ENCODE data around the gene BCL2L11.

The BCL2L11 gene

GRCh38 chr2:111105926-111106325 lies 14.8 kb upstream of the BCL2L11 start:
- no peak overlapping the region for H3K4me2 ChIP-seq (ENCODE audit: low read length)
- H3K27ac ChIP-seq (ENCODE audit: low read length), result no peak overlapping the region
- H3K4me3 ChIP-seq (ENCODE audit: low read length), result no peak overlapping the region

GRCh38 chr2:111106706-111107105 lies 14.0 kb upstream of the BCL2L11 start:
- no peaks in the 10 kb centered on the region for H4K20me1 ChIP-seq (ENCODE audit: insufficient read depth, low read length)
- H3K27ac ChIP-seq (ENCODE audit: low read length), result no peak overlapping the region
- H3K9ac ChIP-seq (ENCODE audit: low read length), result no peak overlapping the region
- H3K36me3 ChIP-seq (replicated peaks; ENCODE audit: low read depth, low read length), result no peaks in the 10 kb centered on the region
- no peaks in the 10 kb centered on the region for H3K79me2 ChIP-seq (ENCODE audit: low read length)
- no peak for TF ChIP-seq EZH2phosphoT487 (IDR thresholded peaks at IDR 0.05; ENCODE audit: low read depth)
- TF ChIP-seq CTCF (IDR thresholded peaks at IDR 0.05; ENCODE audit: low read depth, low read length), result no peak
- H3K9me3 ChIP-seq (ENCODE audit: insufficient read depth, low read length), result no peaks in the 10 kb centered on the region
- H3K4me2 ChIP-seq (ENCODE audit: low read length), result no peak overlapping the region
- H3K27me3 ChIP-seq (ENCODE audit: low read depth, low read length), result peaks cover 72% of the 10 kb centered on the region
- H3K4me1 ChIP-seq (ENCODE audit: low read length), result peaks cover under 1% of the 10 kb centered on the region; the same call in 1 of the 2 replicates
- no peak overlapping the region for H2AFZ ChIP-seq (ENCODE audit: low read depth, low read length)
- no peak overlapping the region for H3K4me3 ChIP-seq (ENCODE audit: low read length)

More at GRCh38 chr2:111105926-111106325, 14.8 kb upstream of the BCL2L11 start:
- Histone ChIP-seq H3K27me3 (ENCODE audit: low read depth, low read length) (peaks cover 72% of the 10 kb centered on the region), H3K4me1 (ENCODE audit: low read length) (peaks cover 8% of the 10 kb centered on the region), H3K36me3 (replicated peaks; ENCODE audit: low read depth, low read length) (no peaks in the 10 kb centered on the region), H3K9me3 (ENCODE audit: insufficient read depth, low read length) (no peaks in the 10 kb centered on the region), H3K79me2 (ENCODE audit: low read length) (no peaks in the 10 kb centered on the region), H4K20me1 (ENCODE audit: insufficient read depth, low read length) (no peaks in the 10 kb centered on the region), H2AFZ (ENCODE audit: low read depth, low read length) (no peak overlapping the region), H3K9ac (ENCODE audit: low read length) (no peak overlapping the region)
- no peak for TF ChIP-seq EZH2phosphoT487 (IDR thresholded peaks at IDR 0.05; ENCODE audit: low read depth)
- no peak for TF ChIP-seq CTCF (IDR thresholded peaks at IDR 0.05; ENCODE audit: low read depth, low read length)

GRCh38 chr2:111108745-111109271 lies 11.9 kb upstream of the BCL2L11 start:
- TF ChIP-seq EZH2phosphoT487 (IDR thresholded peaks at IDR 0.05; ENCODE audit: low read depth), result no peak
- no peak for TF ChIP-seq CTCF (IDR thresholded peaks at IDR 0.05; ENCODE audit: low read depth, low read length)

GRCh38 chr2:111111101-111111755 lies 9.5 kb upstream of the BCL2L11 start:
- H3K9me3 ChIP-seq (ENCODE audit: insufficient read depth, low read length), result no peaks in the 10 kb centered on the region
- no peaks in the 10 kb centered on the region for H3K36me3 ChIP-seq (replicated peaks; ENCODE audit: low read depth, low read length)
- H3K27me3 ChIP-seq (ENCODE audit: low read depth, low read length), result peaks cover 73% of the 10 kb centered on the region
- no peak overlapping the region for H2AFZ ChIP-seq (ENCODE audit: low read depth, low read length)
- H3K9ac ChIP-seq (ENCODE audit: low read length), result no peak overlapping the region
- peaks cover 22% of the 10 kb centered on the region for H4K20me1 ChIP-seq (ENCODE audit: insufficient read depth, low read length)
- H3K79me2 ChIP-seq (ENCODE audit: low read length), result no peaks in the 10 kb centered on the region
- TF ChIP-seq CTCF (IDR thresholded peaks at IDR 0.05; ENCODE audit: low read depth, low read length), result no peak
- no peak overlapping the region for H3K27ac ChIP-seq (ENCODE audit: low read length)
- H3K4me2 ChIP-seq (ENCODE audit: low read length), result no peak overlapping the region
- peaks cover 15% of the 10 kb centered on the region for H3K4me1 ChIP-seq (ENCODE audit: low read length)
- no peak overlapping the region for H3K4me3 ChIP-seq (ENCODE audit: low read length)

More at GRCh38 chr2:111108745-111109271, 11.9 kb upstream of the BCL2L11 start:
- Histone ChIP-seq H3K9ac (ENCODE audit: low read length) (no peak overlapping the region), H3K9me3 (ENCODE audit: insufficient read depth, low read length) (no peaks in the 10 kb centered on the region), H3K79me2 (ENCODE audit: low read length) (no peaks in the 10 kb centered on the region), H3K4me2 (ENCODE audit: low read length) (no peak overlapping the region), H3K4me1 (ENCODE audit: low read length) (no peaks in the 10 kb centered on the region), H3K27ac (ENCODE audit: low read length) (no peak overlapping the region), H3K4me3 (ENCODE audit: low read length) (no peak overlapping the region), H2AFZ (ENCODE audit: low read depth, low read length) (no peak overlapping the region), H4K20me1 (ENCODE audit: insufficient read depth, low read length) (peaks cover 12% of the 10 kb centered on the region; the same call in 1 of the 2 replicates), H3K27me3 (ENCODE audit: low read depth, low read length) (peaks cover 77% of the 10 kb centered on the region), H3K36me3 (replicated peaks; ENCODE audit: low read depth, low read length) (no peaks in the 10 kb centered on the region)
